GM13976 (cell line): ENCODE data around the gene ZNF317.

ENCODE experiments used
- DNase-seq: peaks from one replicate; pipeline ENCODE4 v3.0.0; 2012; ENCODE audit warnings: low spot score
- in situ Hi-C: fragments of 300-500 bp; cut with MboI; formaldehyde crosslinking; loops from one replicate; pipeline ENCODE4 v1.12.0; 2022; ENCODE audit warnings: low sequenced_read_pairs, mixed read lengths, inconsistent platforms; ENCODE audit not compliant: unreplicated experiment
- TF ChIP-seq, protein P1 (sequence below): IDR thresholded peaks from 2 replicates; pipeline ENCODE4 v1.5.1; 2012; ENCODE audit warnings: borderline replicate concordance, mild to moderate bottlenecking; ENCODE audit not compliant: insufficient read depth; ENCODE audit errors: extremely low read depth, missing control alignments, control extremely low read depth

ZNF317 gene

GRCh38 chr19:9161427-9161826 lies 21.2 kb downstream of the ZNF317 start:
- DNase-seq: no peak
- TF ChIP-seq, protein P1, sequence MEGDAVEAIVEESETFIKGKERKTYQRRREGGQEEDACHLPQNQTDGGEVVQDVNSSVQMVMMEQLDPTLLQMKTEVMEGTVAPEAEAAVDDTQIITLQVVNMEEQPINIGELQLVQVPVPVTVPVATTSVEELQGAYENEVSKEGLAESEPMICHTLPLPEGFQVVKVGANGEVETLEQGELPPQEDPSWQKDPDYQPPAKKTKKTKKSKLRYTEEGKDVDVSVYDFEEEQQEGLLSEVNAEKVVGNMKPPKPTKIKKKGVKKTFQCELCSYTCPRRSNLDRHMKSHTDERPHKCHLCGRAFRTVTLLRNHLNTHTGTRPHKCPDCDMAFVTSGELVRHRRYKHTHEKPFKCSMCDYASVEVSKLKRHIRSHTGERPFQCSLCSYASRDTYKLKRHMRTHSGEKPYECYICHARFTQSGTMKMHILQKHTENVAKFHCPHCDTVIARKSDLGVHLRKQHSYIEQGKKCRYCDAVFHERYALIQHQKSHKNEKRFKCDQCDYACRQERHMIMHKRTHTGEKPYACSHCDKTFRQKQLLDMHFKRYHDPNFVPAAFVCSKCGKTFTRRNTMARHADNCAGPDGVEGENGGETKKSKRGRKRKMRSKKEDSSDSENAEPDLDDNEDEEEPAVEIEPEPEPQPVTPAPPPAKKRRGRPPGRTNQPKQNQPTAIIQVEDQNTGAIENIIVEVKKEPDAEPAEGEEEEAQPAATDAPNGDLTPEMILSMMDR: no peak
- in situ Hi-C loops: no loop called here

DNA sequence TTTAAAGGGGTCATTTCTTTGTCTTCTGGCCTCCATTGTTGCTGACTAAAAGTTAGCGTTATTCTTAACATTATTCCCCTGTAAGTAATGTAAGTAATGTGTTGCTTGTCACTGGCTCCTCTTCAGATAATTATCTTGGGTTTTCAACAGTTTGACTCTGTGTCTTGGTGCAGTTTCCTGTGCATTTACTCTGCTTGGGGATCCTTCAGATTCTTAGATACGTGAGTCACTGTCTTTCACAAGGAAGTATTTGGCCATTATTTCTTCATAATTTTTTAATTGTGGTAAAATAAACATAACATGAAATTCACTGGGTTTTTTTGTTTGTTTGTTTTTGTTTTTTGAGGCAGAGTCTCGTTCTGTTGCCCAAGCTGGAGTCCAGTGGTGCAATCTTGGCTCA lies 25.1 kb downstream of the ZNF317 start:
- TF ChIP-seq, protein P1: no peak
- in situ Hi-C loops: no loop called here
- DNase-seq: no peak

GRCh38 chr19:9166846-9167245 lies 26.6 kb downstream of the ZNF317 start:
- in situ Hi-C loops: no loop called here
- no peak for DNase-seq
- TF ChIP-seq, protein P1: no peak

- in situ Hi-C loops: no loop called here
- no peak for DNase-seq
- TF ChIP-seq, protein P1: no peak
Measured at GRCh38 chr19:9171393-9171991, 31.3 kb downstream of the ZNF317 start.

DNA sequence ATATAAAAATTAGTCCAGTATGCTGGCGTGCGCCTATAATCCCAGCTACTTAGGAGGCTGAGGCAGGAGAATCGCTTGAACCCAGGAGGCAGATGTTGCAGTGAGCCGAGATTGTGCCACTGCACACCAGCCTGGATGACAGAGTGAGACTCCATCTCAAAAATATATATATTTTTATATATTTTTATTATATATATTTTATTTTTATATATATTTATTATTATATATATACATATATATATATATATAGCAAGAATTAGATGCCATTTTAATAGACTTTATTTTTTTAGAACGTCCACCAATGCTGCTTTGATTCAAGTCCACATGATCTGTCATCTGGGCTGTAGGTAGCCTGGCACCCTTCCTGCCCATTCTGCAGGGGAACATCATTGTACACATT lies 35.1 kb downstream of the ZNF317 start:
- DNase-seq: no peak
- in situ Hi-C loops: no loop called here
- TF ChIP-seq, protein P1: no peak

GRCh38 chr19:9178901-9179300 lies 38.7 kb downstream of the ZNF317 start, which contains the start of gene OR7D2:
Gene OR7D2 (plus strand): TSS chr19:9178979. CDS start chr19:9185782, 6,803 bp downstream.
- no peak for DNase-seq
- in situ Hi-C loops: no loop called here
- TF ChIP-seq, protein P1: no peak
